Measurements from ENCODE around the gene PRKN.

GRCh38 chr6:161363286-161363685, 1364.3 kb downstream of the PRKN start:
- TF ChIP-seq, protein P1, sequence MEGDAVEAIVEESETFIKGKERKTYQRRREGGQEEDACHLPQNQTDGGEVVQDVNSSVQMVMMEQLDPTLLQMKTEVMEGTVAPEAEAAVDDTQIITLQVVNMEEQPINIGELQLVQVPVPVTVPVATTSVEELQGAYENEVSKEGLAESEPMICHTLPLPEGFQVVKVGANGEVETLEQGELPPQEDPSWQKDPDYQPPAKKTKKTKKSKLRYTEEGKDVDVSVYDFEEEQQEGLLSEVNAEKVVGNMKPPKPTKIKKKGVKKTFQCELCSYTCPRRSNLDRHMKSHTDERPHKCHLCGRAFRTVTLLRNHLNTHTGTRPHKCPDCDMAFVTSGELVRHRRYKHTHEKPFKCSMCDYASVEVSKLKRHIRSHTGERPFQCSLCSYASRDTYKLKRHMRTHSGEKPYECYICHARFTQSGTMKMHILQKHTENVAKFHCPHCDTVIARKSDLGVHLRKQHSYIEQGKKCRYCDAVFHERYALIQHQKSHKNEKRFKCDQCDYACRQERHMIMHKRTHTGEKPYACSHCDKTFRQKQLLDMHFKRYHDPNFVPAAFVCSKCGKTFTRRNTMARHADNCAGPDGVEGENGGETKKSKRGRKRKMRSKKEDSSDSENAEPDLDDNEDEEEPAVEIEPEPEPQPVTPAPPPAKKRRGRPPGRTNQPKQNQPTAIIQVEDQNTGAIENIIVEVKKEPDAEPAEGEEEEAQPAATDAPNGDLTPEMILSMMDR (IDR thresholded peaks at IDR 0.05) = no peak
- no peak for TF ChIP-seq POLR2A (IDR thresholded peaks at IDR 0.05)
